Liver (tissue), 9 donors: ENCODE measurements around the gene PPL. TPM values are rescaled to one million over a fixed set of nuclear protein-coding genes. Genes with fewer than 3 reads are reported as not detected.
A peak's percentile ranks its signal among the peaks of the same experiment; 100 is the strongest.

Source experiments
- DNase-seq: peaks from one replicate; pipeline ENCODE4 v3.0.0-alpha.2; 2017; ENCODE audit warnings: low spot score
- H3K27ac ChIP-seq, 2 donors: one replicate each; pipeline ENCODE4 v1.7.0; 2013; ENCODE audit warnings: inconsistent platforms in 2 of 2, low read length in 2 of 2, control low read depth in 1 of 2, low read depth in 1 of 2, mild to moderate bottlenecking in 1 of 2
- H3K27me3 ChIP-seq, 4 donors: one replicate each; pipeline versions ENCODE4 v1.6.1 to v1.7.0; 2013; ENCODE audit warnings: low read length in 3 of 4, inconsistent platforms in 1 of 4, mild to moderate bottlenecking in 1 of 4, moderate library complexity in 1 of 4; ENCODE audit not compliant: control insufficient read depth in 4 of 4, insufficient read depth in 4 of 4
- H3K36me3 ChIP-seq, 4 donors: one replicate each; pipeline versions ENCODE4 v1.6.1 to v1.7.0; 2013; ENCODE audit warnings: low read length in 3 of 4, mild to moderate bottlenecking in 3 of 4, low read depth in 1 of 4, moderate library complexity in 1 of 4; ENCODE audit not compliant: control insufficient read depth in 4 of 4, insufficient read depth in 3 of 4
- H3K4me1 ChIP-seq, 4 donors: one replicate each; pipeline versions ENCODE4 v1.6.1 to v1.7.0; 2013; ENCODE audit warnings: low read length in 3 of 4, mild to moderate bottlenecking in 3 of 4, moderate library complexity in 1 of 4; ENCODE audit not compliant: control insufficient read depth in 4 of 4, insufficient read depth in 4 of 4
- H3K4me3 ChIP-seq, 3 donors: one replicate each; pipeline versions ENCODE4 v1.6.1 to v1.7.0; 2013; ENCODE audit warnings: low read length in 3 of 3, control low read depth in 1 of 3, low read depth in 1 of 3, mild to moderate bottlenecking in 1 of 3
- H3K9ac ChIP-seq, 2 donors: one replicate each; pipeline ENCODE4 v1.7.0; 2013; ENCODE audit warnings: low read length in 2 of 2, mild to moderate bottlenecking in 2 of 2, moderate library complexity in 2 of 2, control low read depth in 1 of 2, low read depth in 1 of 2
- H3K9me3 ChIP-seq, 4 donors: one replicate each; pipeline versions ENCODE4 v1.6.1 to v1.7.0; 2013; ENCODE audit warnings: low read length in 3 of 4; ENCODE audit not compliant: control insufficient read depth in 4 of 4
- ATF3 ChIP-seq: IDR thresholded peaks from 2 replicates; pipeline ENCODE4 v1.6.1; 2016; ENCODE audit warnings: antibody characterized with exemption
- CTCF ChIP-seq: fragments of 150-350 bp; IDR thresholded peaks from 2 replicates; pipeline ENCODE4 v1.5.1; 2017; ENCODE audit warnings: improper control_type of control experiment, low read depth, low read length; ENCODE audit not compliant: missing input control
- EGR1 ChIP-seq, 2 donors: IDR thresholded peaks; 2 replicates each; pipeline ENCODE4 v1.6.1; 2016 to 2018; ENCODE audit warnings: antibody characterized with exemption in 2 of 2, low read depth in 2 of 2
- FOXA1 ChIP-seq: IDR thresholded peaks from 2 replicates; pipeline ENCODE4 v1.6.1; 2016; ENCODE audit warnings: antibody characterized with exemption
- FOXA2 ChIP-seq: IDR thresholded peaks from 2 replicates; pipeline ENCODE4 v1.6.1; 2016; ENCODE audit warnings: antibody characterized with exemption
- GABPA ChIP-seq, 2 donors: IDR thresholded peaks in 1 of 2; conservative IDR thresholded peaks in 1 of 2; 2 replicates each; pipeline ENCODE4 v1.6.1; 2016; ENCODE audit warnings: antibody characterized with exemption in 2 of 2, mild to moderate bottlenecking in 1 of 2, moderate library complexity in 1 of 2
- HNF4A ChIP-seq, 2 donors: conservative IDR thresholded peaks; 2 replicates each; pipeline ENCODE4 v1.6.1; 2016; ENCODE audit warnings: antibody characterized with exemption in 2 of 2, mild to moderate bottlenecking in 2 of 2
- HNF4G ChIP-seq: IDR thresholded peaks from 2 replicates; pipeline ENCODE4 v1.6.1; 2016; ENCODE audit warnings: antibody characterized with exemption
- JUND ChIP-seq, 2 donors: IDR thresholded peaks; 2 replicates each; pipeline ENCODE4 v1.6.1; 2016; ENCODE audit warnings: antibody characterized with exemption in 2 of 2
- MAX ChIP-seq: IDR thresholded peaks from 2 replicates; pipeline ENCODE4 v1.6.1; 2016; ENCODE audit warnings: antibody characterized with exemption
- NR2F2 ChIP-seq: IDR thresholded peaks from 2 replicates; pipeline ENCODE4 v1.6.1; 2016; ENCODE audit warnings: antibody characterized with exemption
- RAD21 ChIP-seq, 2 donors: IDR thresholded peaks; 2 replicates each; pipeline ENCODE4 v1.6.1; 2016; ENCODE audit warnings: antibody characterized with exemption in 2 of 2, mild to moderate bottlenecking in 2 of 2
- REST ChIP-seq: IDR thresholded peaks from 2 replicates; pipeline ENCODE4 v1.6.1; 2016; ENCODE audit warnings: antibody characterized with exemption, mild to moderate bottlenecking
- RXRA ChIP-seq, 2 donors: IDR thresholded peaks; 2 replicates each; pipeline ENCODE4 v1.6.1; 2017 to 2018; ENCODE audit warnings: antibody characterized with exemption in 2 of 2, mild to moderate bottlenecking in 1 of 2
- SP1 ChIP-seq: IDR thresholded peaks from 2 replicates; pipeline ENCODE4 v1.6.1; 2018; ENCODE audit warnings: antibody characterized with exemption, mild to moderate bottlenecking
- TAF1 ChIP-seq: conservative IDR thresholded peaks from 2 replicates; pipeline ENCODE4 v1.6.1; 2016; ENCODE audit warnings: antibody characterized with exemption, mild to moderate bottlenecking
- YY1 ChIP-seq: IDR thresholded peaks from 2 replicates; pipeline ENCODE4 v1.6.1; 2016; ENCODE audit warnings: antibody characterized with exemption, mild to moderate bottlenecking
- ZBTB33 ChIP-seq: IDR thresholded peaks from 2 replicates; pipeline ENCODE4 v1.6.1; 2016; ENCODE audit warnings: antibody characterized with exemption
- WGBS: extraction: QIAGEN DNeasy Blood & Tissue Kit; methylation state at CpG from one replicate; pipeline ENCODE4 v1.1.7; 2013; 5-methylcytosine and 5-hydroxymethylcytosine counted together
- polyA plus RNA-seq, 2 donors: library from polyadenylated mRNA; stranded (reverse) in 1 of 2; unstranded in 1 of 2; fragments of 200-250 nt in 1 of 2; fragments of >200 nt in 1 of 2; fragmentation: Nextera tagmentation in 1 of 2; extraction: Ambion mirVana in 1 of 2; gene quantifications; one replicate each; pipeline versions ENCODE4 v1.2.1 to v1.2.3, GENCODE V29; 2013 to 2015
- total RNA-seq, 2 donors: library from RNA; depleted of rRNA; stranded (reverse); fragments of >200 nt; gene quantifications; one replicate each; pipeline ENCODE4 v1.2.3, GENCODE V29; 2014
- donor health status: healthy.
- donor health status: healthy.
- donor health status: healthy.
- donor health status: healthy.
- donor health status: healthy.

Gene PPL
- total and polyA plus RNA-seq, 4 donors, result 2.1 to 26.0 (median 6.1) TPM

GRCh38 chr16:4936181-4936990 lies 562 bp downstream of the PPL start:
- Histone ChIP-seq H3K36me3 (no peaks in the 10 kb centered on the region), H3K27ac (peak overlapping the region; percentile 60 to 71), H3K4me3 (peak overlapping the region; percentile 67 to 90 (median 83)), H3K4me1 (peaks cover 9 to 46% (median 36%) of the 10 kb centered on the region in 4 donors), H3K9ac (peak overlapping the region in 1 of 2 donors; percentile 12), H3K27me3 (no peaks in the 10 kb centered on the region), H3K9me3 (no peaks in the 10 kb centered on the region)
- DNase-seq, result no peak
- 2% methylated on average over 64 of the region's 64 CpGs for WGBS
- TF ChIP-seq CTCF (peak; percentile 17), GABPA (IDR thresholded peaks at IDR 0.05 in 1 of 2, conservative IDR thresholded peaks at IDR 0.05 in 1 of 2) (no peak), RAD21 (IDR thresholded peaks at IDR 0.05) (peak in 1 of 2 donors; percentile 24)

GRCh38 chr16:4935241-4935855 lies 1.6 kb downstream of the PPL start:
- H3K27ac ChIP-seq, result peak overlapping the region; percentile 60 to 71
- H3K9ac ChIP-seq, result no peak overlapping the region
- no peak for DNase-seq
- H3K4me1 ChIP-seq, result peaks cover 9 to 46% (median 36%) of the 10 kb centered on the region in 4 donors
- WGBS, result 27% methylated on average over 19 of the region's 19 CpGs
- no peaks in the 10 kb centered on the region for H3K9me3 ChIP-seq
- H3K36me3 ChIP-seq, result no peaks in the 10 kb centered on the region
- no peaks in the 10 kb centered on the region for H3K27me3 ChIP-seq
- peak; percentile 61 to 73 for TF ChIP-seq RAD21 (IDR thresholded peaks at IDR 0.05)
- TF ChIP-seq TAF1, result no peak
- TF ChIP-seq GABPA (IDR thresholded peaks at IDR 0.05 in 1 of 2, conservative IDR thresholded peaks at IDR 0.05 in 1 of 2), result peak in 1 of 2 donors; percentile 33
- peak in 1 of 2 donors; percentile 20 for TF ChIP-seq JUND (IDR thresholded peaks at IDR 0.05)
- TF ChIP-seq NR2F2, result no peak
- TF ChIP-seq YY1, result peak; percentile 78
- no peak for TF ChIP-seq FOXA2
- no peak for TF ChIP-seq ZBTB33
- no peak for TF ChIP-seq HNF4G
- peak; percentile 64 for TF ChIP-seq MAX
- TF ChIP-seq EGR1 (IDR thresholded peaks at IDR 0.05; ENCODE audit: low read depth in 2 of 2), result peak in 1 of 2 donors; percentile 21
- no peak for TF ChIP-seq CTCF
- TF ChIP-seq SP1, result peak; percentile 77
- peak; percentile 51 to 74 for TF ChIP-seq HNF4A (conservative IDR thresholded peaks at IDR 0.05)
- peak; percentile 47 for TF ChIP-seq REST
- no peak for TF ChIP-seq ATF3
- peak; percentile 54 to 80 for TF ChIP-seq RXRA (IDR thresholded peaks at IDR 0.05)
- TF ChIP-seq FOXA1, result peak; percentile 50
- peak overlapping the region in 2 of 3 donors; percentile 83 to 90 for H3K4me3 ChIP-seq
